NCI-H510A treated with DMSO at 0.1 percent for 48 hours (cell line): ENCODE measurements around the gene GEMIN7.
A peak's percentile ranks its signal among the peaks of the same experiment; 100 is the strongest.

Experiments
- DNase-seq: peaks from one replicate; lab custom pipeline; 2025; lab: John Stamatoyannopoulos, UW

Gene GEMIN7

DNA sequence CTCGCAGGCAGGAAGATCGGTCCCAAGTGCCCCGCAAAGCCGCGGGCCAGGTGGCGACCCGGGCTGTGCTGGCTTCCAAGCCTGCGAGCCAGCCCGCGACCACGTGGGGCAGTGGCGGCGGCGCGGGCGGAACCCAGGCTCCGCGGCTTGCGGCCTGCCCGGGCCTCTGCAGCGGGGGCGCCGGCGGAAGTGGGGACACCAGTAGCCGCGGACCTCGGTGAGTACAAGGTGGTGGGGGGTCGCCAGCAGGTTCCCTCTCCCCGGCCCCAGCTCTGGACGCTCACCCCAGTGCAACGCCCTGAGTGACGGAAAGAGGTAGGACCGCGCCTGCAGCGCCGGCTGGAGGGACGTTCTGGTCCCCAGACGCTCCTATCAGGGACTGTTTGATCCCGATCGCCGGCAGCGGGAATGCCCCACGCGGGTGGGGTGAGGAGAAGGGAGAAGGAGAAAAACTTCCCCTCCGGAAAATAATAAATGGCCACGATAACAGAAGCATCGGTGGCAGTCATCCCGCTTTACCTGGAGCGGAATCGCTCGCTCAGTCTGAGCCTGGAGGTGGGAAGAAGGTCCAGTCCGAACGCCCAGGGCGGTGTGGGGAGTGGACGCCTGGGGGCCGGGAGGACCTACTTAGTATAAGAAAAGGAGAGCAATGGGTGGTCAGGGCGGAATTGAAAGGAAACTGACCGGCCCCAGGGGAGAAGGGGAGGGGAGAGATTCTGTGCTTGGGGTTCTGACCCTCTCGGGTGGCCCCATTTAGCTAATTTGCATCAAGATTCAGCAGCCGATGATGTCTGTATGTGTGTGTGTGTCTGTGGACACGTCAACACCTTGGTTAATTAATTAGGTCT is at the start of gene GEMIN7:
TSS of gene GEMIN7 (plus strand) at position 198 of the 848 bp plus-strand sequence. CDS start 10,855 bp downstream, outside the sequence.
- peak; percentile 76 for DNase-seq

DNA sequence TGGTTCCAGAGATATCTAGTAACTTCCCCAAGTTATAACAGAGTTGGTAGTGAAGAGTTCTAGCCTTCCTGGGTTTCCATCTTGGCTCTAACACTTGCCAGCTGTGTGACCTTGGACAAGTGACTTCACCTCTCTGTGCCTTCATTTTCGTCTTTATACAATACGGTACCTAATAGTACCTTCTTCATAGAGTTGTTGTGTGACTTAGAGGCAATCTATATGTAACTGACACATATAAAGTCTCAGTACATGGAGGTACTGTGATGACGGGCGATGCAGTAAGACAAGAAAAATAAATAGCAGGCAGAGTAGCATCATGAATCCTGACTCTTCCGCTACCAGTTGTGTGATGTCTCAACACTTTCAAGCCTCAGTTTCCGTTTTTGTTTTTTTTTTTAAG is 48.2 kb upstream of the GEMIN7 start:
- DNase-seq = no peak

DNA sequence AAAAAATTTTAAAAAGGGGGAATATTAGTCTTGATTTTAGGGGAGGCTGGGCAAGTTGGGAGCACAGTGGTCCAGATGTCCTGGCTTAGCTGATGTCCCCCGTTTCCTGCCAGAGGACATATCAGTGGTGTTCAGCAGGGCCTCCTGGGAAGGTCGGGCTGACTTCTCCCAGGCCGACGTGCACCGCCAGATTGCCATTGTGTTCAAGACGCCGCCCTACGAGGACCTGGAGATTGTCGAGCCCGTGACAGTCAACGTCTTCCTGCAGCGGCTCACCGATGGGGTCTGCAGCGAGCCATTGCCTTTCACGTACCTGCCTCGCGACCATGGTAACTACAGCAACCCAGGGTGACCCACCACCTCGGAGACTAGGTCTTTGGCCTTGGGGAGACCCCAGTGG is 46.6 kb upstream of the GEMIN7 start:
- no peak for DNase-seq

DNA sequence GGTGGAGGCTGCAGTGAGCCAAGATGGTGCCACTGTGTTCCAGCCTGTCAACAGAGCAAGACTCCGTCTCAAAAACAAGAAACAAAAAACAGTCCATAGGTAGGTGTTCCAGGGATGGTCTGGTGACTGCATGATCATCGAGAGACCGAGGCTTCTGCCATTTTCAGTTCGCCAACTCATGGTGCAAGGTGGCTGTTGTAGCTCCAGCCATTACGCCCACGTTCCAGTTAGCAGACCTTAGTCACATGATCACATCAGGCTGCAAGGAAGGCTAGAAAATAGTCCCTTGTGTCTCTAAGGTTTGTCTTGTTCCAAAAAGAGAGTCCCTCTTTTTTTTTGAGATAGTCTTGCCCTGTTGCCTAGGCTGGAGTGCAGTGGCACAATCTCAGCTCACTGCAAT is 43.3 kb upstream of the GEMIN7 start:
- no peak for DNase-seq

- DNase-seq = no peak
These were observed 41.5 kb upstream of the GEMIN7 start for GRCh38 chr19:45037393-45038169.

GRCh38 chr19:45038931-45039893 is 39.8 kb upstream of the GEMIN7 start, which contains the start of gene CLASRP:
Gene CLASRP, plus strand, starts transcription at chr19:45039045. Its CDS starts 1,168 bp downstream, at chr19:45040213.
- peak; percentile 81 for DNase-seq

- no peak for DNase-seq
These were observed 38.8 kb upstream of the GEMIN7 start for GRCh38 chr19:45040059-45040771.

DNA sequence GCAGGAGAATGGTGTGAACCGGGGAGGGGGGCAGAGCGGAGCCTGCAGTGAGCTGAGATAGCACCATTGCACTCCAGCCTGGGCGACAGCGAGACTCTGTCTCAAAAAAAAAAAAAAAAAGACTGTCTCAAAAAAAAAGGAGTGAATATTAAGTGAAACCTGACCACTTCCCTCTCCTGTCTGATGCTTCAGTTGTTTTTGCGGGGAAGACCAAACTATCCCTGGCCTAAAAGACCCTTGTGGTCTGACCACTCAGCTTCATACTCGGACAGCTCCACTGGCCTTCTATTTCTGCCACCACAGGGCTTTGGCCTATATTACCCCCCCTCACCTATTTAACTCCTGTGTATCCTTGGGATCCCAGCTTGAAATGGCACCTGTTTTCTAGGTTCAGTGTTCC is 37.9 kb upstream of the GEMIN7 start:
- DNase-seq = no peak

GRCh38 chr19:45045671-45046353 is 33.2 kb upstream of the GEMIN7 start:
- no peak for DNase-seq

DNA sequence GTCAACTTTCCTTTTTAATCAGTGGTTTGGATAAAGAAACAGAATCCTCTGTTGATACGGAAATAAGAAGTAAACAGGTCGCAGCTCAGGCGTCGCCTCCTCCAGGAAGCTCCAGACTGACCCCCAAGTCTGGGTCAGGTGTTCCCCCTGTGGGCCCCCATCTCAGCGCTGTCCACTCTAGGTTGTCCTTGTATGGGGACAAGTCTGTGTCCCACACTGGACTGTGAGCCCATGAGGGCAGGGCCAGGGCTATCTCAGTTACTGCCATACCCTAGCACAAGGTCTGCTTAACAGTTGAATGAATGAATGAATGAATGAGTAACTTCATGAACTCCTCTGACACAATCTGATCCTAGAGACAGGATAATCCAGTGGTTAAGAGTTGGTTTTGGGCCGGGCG is 32.7 kb upstream of the GEMIN7 start:
- DNase-seq = no peak

DNA sequence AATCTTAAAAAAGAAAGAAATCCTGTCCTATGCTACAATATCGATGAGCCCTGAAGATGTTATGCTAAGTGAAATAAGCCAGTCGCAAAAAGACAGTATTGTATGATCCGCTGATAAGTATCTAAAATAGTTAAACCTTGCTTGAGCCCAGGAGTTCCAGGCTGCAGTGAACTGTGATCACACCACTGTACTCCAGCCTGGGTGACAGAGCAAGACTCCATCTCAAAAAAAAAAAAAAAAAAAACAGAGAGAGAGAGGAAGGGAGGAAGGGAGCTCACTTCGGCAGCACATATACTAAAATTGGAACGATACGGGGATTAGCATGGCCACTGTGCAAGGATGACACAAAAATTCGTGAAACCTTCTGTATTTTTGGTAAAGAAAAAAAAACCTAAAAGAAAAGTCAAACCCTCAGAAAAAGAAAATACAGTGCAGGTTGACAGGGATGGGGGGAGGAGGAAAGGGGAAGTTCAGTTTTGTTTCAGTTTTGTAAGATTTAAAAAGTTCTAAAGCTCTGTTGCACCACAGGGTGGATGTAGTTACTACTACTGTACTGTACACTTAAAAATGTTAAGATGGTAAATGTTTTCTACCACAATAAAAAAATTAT is 31.8 kb upstream of the GEMIN7 start:
- no peak for DNase-seq

- no peak for DNase-seq
These were observed 29.9 kb upstream of the GEMIN7 start for GRCh38 chr19:45049073-45049736.

- DNase-seq = no peak
These were observed 29.0 kb upstream of the GEMIN7 start for GRCh38 chr19:45050036-45050435.

DNA sequence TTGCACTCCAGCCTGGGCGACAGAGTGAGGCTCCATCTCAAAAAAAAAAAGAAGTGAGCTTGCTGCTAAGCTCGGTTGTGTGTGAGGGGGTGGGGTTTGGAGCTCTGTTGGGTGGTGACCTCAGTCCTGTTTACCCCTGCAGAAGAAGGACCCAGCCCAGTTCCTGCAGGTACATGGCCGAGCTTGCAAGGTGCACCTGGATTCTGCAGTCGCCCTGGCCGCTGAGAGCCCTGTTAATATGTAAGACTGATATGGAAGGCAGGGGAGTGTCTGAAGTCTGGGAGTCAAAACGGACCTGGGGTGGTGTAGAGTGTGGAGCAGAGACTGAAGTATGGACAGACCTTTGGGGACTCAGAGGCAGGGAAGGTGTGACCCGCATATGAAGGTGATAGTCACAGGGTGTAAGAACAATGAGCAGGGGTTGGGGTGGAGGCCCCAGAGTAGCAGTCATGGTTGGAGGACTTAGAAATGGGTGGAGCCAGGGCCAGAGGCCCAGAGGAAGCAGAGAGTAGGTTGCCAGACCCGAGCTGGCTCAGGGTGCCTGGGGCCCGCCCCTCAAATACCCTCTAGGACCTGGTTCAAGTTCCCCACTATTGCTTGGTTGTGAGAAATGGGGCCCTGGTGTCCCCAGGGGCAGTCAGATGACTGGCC is 27.0 kb upstream of the GEMIN7 start:
- DNase-seq = no peak

DNA sequence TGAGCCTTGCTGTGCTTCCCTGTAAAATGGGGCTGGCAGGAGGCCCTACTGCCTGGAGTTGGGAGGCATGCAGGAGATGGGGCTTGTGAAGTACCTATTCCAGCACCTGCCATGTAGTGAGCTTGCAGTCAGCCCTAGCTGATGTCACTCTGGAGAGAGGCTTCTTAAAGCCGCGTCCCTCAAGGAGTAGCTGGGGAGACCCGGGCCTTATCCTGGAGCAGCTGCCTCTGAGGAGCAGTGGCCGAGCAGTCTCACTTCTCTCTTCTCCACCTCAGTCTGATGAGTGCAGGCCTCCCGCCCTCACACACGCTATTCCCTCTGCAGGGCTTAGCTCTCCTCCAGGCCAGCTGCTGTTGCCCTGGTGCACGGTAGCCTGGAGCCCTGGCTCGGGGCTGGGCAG is 22.2 kb upstream of the GEMIN7 start:
- no peak for DNase-seq

DNA sequence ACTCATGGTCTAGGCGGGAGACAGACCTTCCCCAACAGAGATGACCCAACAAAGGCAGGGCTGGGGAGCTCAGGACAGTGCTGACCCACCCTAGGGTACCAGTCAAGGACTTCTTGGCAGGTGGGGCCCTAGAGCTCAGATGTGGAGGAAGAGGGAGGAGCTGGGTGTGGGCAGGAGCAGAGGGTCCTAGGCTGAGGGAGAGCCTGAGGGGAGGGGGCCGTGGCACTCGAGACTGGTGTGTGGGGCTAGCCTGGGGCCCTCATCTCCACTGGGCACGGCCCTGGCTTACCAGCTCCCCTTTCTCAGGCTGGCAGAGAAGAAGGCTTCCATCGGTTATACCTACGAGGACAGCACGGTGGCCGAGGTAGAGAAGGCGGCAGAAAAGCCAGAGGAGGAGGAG is 21.6 kb upstream of the GEMIN7 start:
- no peak for DNase-seq

GRCh38 chr19:45058622-45059159 is 20.4 kb upstream of the GEMIN7 start:
- no peak for DNase-seq

GRCh38 chr19:45059258-45059965 is 19.6 kb upstream of the GEMIN7 start:
- peak; percentile 80 for DNase-seq
